GM12891 (cell line): Measurements from ENCODE around the gene GTPBP1.

Experiments used
- DNase-seq: peaks from one replicate; pipeline ENCODE4 v3.0.0; 2011; ENCODE audit warnings: low spot score; ENCODE audit not compliant: insufficient read length
- FAIRE-seq: peaks from 2 replicates; lab custom pipeline; 2011; peaks lifted over from hg19 to GRCh38; lab: Jason Lieb, UNC
- PAX5 ChIP-seq: IDR thresholded peaks from 2 replicates; pipeline ENCODE4 v1.6.1; 2011; ENCODE audit warnings: low read length, moderate library complexity, mild to moderate bottlenecking; ENCODE audit not compliant: insufficient read depth, severe bottlenecking
- POLR2A ChIP-seq: IDR thresholded peaks from 2 replicates; pipeline ENCODE4 v1.6.1; 2011; ENCODE audit warnings: low read depth, low read length, control low read depth
- POLR2AphosphoS5 ChIP-seq: IDR thresholded peaks from 2 replicates; pipeline ENCODE4 v1.6.1; 2011; ENCODE audit warnings: low read depth, low read length, control low read depth
- POU2F2 ChIP-seq: IDR thresholded peaks from 2 replicates; pipeline ENCODE4 v1.6.1; 2011; ENCODE audit warnings: low read depth, mild to moderate bottlenecking, control low read depth, low read length, moderate library complexity
- SPI1 ChIP-seq: IDR thresholded peaks from 2 replicates; pipeline ENCODE4 v1.6.1; 2011; ENCODE audit warnings: low read depth, low read length, control low read depth
- TAF1 ChIP-seq: IDR thresholded peaks from 2 replicates; pipeline ENCODE4 v1.6.1; 2011; ENCODE audit warnings: low read depth, low read length, control low read depth

The GTPBP1 gene

GRCh38 chr22:38756711-38757463 lies 51.1 kb downstream of the GTPBP1 start:
- peak; percentile 73 for FAIRE-seq
- TF ChIP-seq POLR2AphosphoS5, result no peak
- peak; percentile 23; the same call in 1 of the 2 replicates for TF ChIP-seq SPI1
- DNase-seq, result no peak

GRCh38 chr22:38757464-38757757 lies 51.7 kb downstream of the GTPBP1 start:
- no peak for TF ChIP-seq POU2F2
- no peak for TF ChIP-seq POLR2A
- TF ChIP-seq SPI1, result no peak
- FAIRE-seq, result no peak
- DNase-seq, result no peak

- TF ChIP-seq TAF1 (no peak), POLR2AphosphoS5 (no peak), POU2F2 (no peak), SPI1 (no peak), POLR2A (no peak), PAX5 (no peak)
- peak; percentile 89 for FAIRE-seq
- DNase-seq, result no peak
Observed at GRCh38 chr22:38758276-38758945, 52.7 kb downstream of the GTPBP1 start.

- FAIRE-seq (no peak), DNase-seq (no peak)
- TF ChIP-seq POU2F2 (no peak), PAX5 (no peak), POLR2AphosphoS5 (no peak), SPI1 (no peak), TAF1 (no peak), POLR2A (no peak)
Observed at GRCh38 chr22:38759005-38759404, 53.3 kb downstream of the GTPBP1 start.

GRCh38 chr22:38760477-38761201 lies 54.9 kb downstream of the GTPBP1 start:
- DNase-seq, result no peak
- peak; percentile 38 for FAIRE-seq
- TF ChIP-seq TAF1, result no peak
- TF ChIP-seq POU2F2, result no peak
- no peak for TF ChIP-seq SPI1
- no peak for TF ChIP-seq POLR2AphosphoS5
- no peak for TF ChIP-seq PAX5
- no peak for TF ChIP-seq POLR2A

GRCh38 chr22:38761202-38762162 lies 55.7 kb downstream of the GTPBP1 start:
- DNase-seq (no peak), FAIRE-seq (peak; percentile 98)
- TF ChIP-seq POLR2AphosphoS5, result no peak
- no peak for TF ChIP-seq TAF1
- TF ChIP-seq POU2F2, result peak; percentile 12; the same call in 1 of the 2 replicates

GRCh38 chr22:38762551-38762983 lies 56.8 kb downstream of the GTPBP1 start:
- DNase-seq (no peak), FAIRE-seq (no peak)
- no peak for TF ChIP-seq TAF1

- TF ChIP-seq POU2F2 (no peak), TAF1 (no peak), PAX5 (no peak), POLR2AphosphoS5 (no peak), POLR2A (no peak)
- FAIRE-seq (peak; percentile 80), DNase-seq (no peak)
Observed at GRCh38 chr22:38766076-38766777, 60.5 kb downstream of the GTPBP1 start.

GRCh38 chr22:38767313-38767712 lies 61.6 kb downstream of the GTPBP1 start:
- DNase-seq (no peak), FAIRE-seq (no peak)
- TF ChIP-seq SPI1 (no peak), POU2F2 (no peak), POLR2A (no peak), TAF1 (no peak), POLR2AphosphoS5 (no peak), PAX5 (no peak)
